GM19438 (cell line): ENCODE measurements around the gene POLA1.
"Not testable (repeated sequence)": the region's sequence is repeated elsewhere in the genome, so short reads cannot be mapped to it uniquely, and the experiment has no call there.

Source experiments
- ATAC-seq: cut with Tn5 transposase; IDR thresholded peaks from one replicate; pipeline ENCODE4 v1.9.1; 2021; ENCODE audit warnings: low read depth; ENCODE audit not compliant: unreplicated experiment

POLA1 gene

GRCh38 chrX:24777660-24778059, 83.9 kb downstream of the POLA1 start:
- ATAC-seq = peak; percentile 99

DNA sequence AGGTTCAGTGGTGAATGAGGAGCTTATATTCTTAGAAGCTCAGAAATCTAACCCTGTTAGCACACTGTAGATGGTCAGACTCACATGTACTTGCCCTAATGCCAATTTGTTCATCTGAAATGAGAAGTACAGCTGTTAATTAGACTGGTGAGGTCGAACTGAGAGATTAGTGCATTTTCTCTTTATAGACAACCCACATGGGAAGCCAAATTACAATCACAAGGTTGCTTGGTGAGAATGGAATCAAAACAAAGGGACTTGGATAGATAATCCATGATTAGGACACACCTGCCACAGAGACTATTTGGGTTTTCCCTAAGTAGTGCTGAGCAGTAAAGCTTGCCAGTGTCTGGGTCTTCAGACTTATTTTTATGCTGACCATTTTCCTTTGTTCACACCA, 88.3 kb downstream of the POLA1 start:
- no peak for ATAC-seq

GRCh38 chrX:24789047-24789446, 95.3 kb downstream of the POLA1 start:
- ATAC-seq = no peak

DNA sequence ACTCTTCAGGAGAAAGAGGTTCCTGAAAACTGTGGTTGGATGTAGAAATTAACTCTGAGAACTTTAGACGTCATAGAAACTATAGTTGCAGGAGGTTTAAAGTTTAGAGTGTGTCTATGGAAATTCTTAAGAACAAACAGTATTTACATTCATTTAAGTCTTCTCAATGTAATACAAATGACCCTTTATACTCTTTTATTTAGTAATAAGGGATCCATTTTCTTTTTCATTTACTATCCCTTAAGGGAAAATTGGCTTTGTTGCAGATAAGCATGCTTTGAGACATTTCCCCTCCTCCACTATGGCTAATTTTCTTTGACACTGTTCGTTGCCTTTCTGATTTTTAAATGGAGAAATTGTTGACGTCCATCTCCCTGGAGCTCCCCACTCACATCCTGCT, 96.4 kb downstream of the POLA1 start:
- ATAC-seq = no peak

DNA sequence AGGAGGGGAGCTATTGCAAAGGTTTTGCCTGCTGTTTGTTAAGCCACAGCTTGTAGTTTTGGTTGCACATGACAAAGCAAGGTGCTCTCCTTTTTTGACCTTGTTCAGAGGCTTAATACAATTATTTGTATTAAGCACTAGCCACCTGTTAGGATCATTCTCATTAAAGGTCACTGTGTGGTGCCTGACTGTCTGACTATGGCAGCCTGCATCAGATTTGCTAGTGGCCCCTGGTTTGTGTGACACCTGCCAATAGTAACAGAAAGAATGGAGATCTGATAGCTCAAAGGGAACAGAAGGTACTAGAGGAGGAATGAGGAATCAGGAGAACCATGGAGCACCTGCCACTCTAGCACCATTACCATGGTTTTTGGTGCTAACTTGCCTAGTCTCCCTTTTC, 102.5 kb downstream of the POLA1 start:
- no peak for ATAC-seq

- no peak for ATAC-seq
These were observed 105.4 kb downstream of the POLA1 start for GRCh38 chrX:24799078-24799477.

DNA sequence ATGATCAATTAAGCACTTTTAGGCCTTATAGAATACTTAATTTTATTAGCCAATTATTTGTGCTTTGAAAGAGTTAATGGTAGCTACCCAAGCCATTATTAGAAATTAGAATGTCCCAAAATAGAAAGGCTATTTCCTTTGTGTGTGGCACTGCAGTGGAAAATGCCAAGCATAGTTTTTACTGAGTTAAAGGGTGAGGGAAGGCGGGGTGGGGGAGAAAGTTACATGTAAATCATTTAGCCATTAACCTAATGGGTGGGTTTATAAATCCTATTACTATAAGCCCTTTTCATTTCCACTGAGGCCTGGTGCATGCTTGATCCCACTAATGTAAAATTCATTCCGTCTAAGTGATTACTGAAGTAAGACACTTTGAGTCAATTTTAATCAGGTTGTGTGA, 105.8 kb downstream of the POLA1 start:
- no peak for ATAC-seq

DNA sequence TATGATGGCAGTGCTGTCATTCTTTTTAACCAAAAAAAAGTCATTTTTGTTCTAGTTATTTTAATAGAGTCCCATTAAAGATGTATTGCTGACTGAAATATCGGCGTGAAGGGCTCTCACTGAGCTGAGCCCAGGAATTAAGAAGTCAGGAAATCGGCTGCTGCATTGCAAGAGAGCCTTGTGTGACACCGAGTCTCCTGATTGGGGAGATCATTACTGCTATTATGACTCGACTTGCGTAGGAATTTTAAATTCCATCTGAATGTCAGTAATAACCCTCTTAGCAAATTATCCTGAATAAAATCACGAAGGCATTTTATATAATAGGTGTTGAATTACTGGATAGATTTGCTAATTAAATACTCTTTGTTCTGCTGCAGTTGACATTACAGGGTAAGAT, 111.5 kb downstream of the POLA1 start:
- ATAC-seq = no peak

DNA sequence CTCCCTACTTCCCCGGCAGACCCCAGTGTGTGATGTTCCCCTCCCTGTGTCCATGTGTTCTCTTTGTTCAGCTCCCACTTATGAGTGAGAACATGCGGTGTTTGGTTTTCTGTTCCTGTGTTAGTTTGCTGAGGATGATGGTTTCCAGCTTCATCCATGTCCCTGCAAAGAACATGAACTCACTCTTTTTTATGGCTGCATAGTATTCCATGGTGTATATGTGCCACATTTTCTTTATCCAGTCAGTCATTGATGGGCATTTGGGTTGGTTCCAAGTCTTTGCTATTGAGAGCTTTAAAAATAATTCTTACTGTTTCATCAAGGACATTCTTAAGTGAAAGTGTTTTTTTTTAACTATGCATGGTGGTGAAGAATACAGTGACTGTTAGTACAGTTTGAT, 126.1 kb downstream of the POLA1 start:
- ATAC-seq = not testable (repeated sequence)

DNA sequence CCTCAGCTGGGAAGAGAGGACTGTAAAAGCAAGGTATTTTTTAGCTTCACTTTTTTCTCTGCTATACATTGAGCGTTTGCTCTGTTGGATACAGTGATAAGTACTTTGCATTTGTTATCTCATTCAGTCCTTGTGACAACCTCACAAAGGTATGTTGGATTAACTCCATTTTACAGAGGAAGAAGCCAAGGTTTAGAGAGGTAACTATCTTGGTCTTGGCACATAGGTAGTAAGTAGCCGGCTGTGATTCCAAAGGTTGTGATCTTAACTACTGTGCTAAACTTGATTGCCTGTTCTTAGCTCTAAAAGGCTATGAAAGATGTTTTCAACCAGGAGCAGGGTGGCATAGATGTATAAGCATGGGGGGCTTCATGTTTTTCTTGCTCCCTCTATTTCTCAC, 134.4 kb downstream of the POLA1 start:
- ATAC-seq = no peak

GRCh38 chrX:24828600-24828999, 134.9 kb downstream of the POLA1 start:
- no peak for ATAC-seq

GRCh38 chrX:24833695-24834094, 140.0 kb downstream of the POLA1 start:
- ATAC-seq = no peak

DNA sequence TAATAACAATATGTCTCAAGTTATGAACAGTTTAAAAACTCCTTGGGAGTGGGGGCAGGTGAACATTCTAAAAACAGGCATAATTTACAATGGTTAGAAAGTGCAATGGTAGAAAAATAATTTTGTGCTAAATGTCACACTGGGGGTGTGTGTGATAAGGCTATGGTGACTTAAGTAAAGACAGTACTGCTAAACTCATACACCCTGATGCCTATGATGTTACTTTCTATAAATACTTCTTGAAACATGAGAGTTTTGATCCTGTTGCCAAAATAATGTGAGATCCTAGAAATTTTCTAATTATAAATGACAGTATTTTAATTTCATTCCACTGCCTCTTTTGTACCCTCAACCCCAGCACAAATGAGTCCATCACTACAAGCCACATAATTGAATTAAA, 144.2 kb downstream of the POLA1 start:
- ATAC-seq = no peak

GRCh38 chrX:24838629-24839028, 144.9 kb downstream of the POLA1 start:
- ATAC-seq = no peak

DNA sequence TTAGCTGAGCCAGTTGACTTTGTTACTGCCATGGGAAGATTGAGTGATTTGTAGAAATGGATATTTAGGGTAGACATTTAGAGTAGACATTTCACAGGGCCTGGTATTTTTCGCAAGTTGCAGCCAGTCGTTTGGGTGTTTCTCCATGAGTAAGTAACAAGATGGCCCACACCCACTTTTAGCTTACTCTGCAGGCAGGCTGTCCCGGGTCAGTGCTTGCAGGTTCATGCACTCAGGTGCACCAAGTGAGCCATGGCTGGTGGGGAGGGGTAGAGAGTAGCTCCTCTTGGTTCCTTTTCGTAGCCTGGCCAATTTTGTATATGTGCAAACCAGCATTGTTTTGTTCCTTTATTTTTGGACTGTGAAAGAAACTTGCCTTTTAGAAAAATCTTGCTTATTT, 145.6 kb downstream of the POLA1 start:
- ATAC-seq = no peak

DNA sequence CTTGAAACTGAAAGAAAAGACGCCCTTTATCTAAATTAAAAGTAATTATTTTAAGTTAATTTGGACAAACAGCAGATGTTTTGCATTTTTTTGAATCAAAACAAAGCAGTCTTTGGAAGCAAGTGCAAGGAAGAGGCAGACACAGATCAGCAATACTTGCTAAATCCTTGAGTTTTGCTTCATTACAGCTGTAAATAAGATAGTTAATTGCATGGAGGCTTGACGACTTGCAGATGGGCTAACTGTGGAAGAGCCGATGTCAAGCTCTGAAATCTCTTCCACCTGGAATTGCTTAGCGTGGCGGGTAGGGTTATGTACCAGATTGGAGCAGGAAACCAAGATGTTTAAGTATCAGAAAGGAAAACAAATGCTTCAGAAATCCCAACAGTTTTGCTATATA, 148.8 kb downstream of the POLA1 start:
- no peak for ATAC-seq

DNA sequence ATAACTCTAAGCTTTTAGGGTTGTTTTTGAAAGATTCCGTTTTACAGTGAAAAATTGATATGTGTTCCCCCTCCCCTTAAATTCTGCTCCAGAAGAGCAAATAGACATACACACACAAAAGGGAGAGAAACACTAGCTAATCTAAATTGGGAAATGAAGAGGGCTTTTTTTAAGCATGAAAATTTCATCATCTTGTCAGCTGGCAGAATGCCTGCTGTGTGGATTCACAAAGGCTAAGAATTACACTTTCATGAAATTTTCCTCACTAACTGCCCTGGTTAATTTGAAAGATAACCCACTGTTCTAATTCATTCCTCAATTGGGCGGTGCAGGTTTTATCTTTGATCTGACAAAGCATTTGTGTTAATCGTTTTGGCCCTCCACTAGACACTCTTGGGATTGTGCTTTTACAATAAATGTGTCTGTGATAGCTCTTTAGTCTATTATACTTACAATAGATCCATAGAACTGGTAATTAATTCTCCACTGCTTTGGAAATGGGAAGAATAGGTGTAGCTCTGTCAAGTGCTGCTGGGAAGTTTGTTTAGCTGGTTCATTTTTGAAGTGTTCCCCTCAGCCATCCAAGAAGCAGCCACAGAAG, 152.9 kb downstream of the POLA1 start:
- ATAC-seq = no peak

- no peak for ATAC-seq
These were observed 157.6 kb downstream of the POLA1 start for GRCh38 chrX:24851289-24851688.

GRCh38 chrX:24851780-24852179, 158.1 kb downstream of the POLA1 start:
- ATAC-seq = no peak

DNA sequence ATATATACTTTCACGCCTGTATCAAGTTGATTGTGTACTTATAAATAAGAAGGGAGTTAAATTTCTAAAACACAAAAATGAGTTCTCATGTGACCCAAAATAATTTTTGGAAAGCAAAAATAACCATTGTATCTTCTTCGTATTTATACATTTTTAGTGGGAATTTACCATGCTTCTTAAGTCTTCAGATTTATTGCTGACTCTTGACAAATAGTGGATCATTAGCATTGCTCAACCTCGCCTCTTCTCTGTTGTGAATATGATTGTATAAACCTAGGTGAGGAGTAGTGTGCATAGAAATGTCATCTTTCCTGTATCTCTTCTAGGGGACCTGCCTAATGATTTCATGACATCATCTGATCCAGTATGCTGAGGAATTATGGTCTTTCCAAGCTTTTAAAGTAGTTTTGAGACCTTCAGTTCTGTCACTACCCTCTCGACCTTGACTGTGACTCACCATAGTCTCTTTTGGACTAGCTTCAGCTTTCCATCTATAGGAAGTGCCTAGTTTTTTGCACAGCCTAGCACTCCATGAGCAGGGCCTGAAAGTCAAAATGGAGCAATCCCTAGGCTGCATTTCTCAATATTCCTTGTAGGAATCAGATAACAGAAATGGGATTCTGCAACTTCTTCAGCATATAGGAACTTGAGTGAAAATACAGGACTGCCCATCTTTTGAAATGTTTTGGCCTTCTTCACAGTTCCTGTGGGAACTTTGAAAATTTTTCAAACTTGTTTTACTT, 164.5 kb downstream of the POLA1 start:
- no peak for ATAC-seq

DNA sequence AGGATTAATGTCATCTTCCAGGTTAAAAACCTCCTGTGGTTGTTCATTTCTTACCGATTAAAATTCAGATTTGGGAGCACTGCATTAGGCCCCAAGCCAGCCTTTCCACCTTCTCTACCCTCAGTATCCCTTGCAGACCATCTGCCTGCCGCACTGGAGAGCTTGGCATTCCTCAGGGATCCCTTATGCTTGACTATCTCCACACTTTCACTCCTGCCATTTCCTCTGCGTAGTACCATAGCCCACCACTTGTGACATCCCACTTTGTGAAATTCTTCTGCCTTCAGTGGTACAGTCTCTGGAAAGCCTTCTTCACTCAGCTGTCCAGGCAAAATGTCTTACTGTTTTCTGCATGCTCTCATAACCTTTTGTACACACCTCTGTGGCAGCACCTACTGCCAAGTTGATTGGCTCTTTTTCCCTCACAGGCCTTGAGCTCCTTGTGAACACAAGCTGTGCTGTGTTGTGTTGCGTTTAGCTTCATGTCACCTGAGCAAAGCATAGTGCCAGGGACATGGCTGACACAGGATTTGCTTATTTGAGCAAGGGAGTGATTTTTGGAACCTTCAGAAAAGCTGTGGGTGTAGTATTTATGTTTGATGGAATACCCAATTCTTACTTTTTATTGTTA, 165.6 kb downstream of the POLA1 start:
- ATAC-seq = no peak

DNA sequence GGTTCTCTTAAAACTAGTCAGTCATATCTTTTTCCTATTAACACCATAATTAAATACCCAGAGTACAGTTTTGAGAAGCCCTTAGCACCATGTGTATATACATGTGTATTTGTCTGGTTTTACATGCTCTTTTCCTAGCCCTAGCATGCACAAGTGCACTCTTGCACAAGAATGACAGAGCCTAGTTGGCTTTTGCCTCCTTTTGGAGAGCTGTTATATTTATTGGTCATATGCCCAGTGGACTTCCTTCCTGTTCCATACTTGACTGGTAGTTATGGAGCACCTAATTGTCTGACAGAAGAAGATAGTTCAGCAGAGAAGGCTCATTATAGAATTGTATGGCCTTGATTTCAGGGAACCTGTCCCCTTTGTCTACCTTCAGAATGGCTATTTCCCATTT, 166.4 kb downstream of the POLA1 start:
- no peak for ATAC-seq
